C4-2B (cell line): ENCODE measurements around the gene HEYL.

Experiments
- CTCF ChIP-seq: fragments of 450-650 bp; conservative IDR thresholded peaks from 2 replicates; pipeline ENCODE4 v1.5.1; 2017; ENCODE audit warnings: mild to moderate bottlenecking
- ZFX ChIP-seq: fragments of 450-650 bp; IDR thresholded peaks from 2 replicates; pipeline ENCODE4 v1.6.1; 2017

- no peak for TF ChIP-seq ZFX
- TF ChIP-seq CTCF, result no peak
Measured at GRCh38 chr1:39625462-39626273, 13.8 kb downstream of the HEYL start.
